Naive thymus-derived CD4-positive, alpha-beta T cell (primary cell): ENCODE data around the gene GNL2. TPM values are rescaled to one million over a fixed set of nuclear protein-coding genes. Genes with fewer than 3 reads are reported as not detected.

Experiments
- ATAC-seq: fragments of 150-1000 bp; cut with Tn5 transposase; 2 replicates; pipeline ENCODE4 v1.10.0; 2021; ENCODE audit warnings: mild to moderate bottlenecking, moderate library complexity
- CTCF ChIA-PET: fragments of 350-600 bp; sonication (Branson Sonifier 250); formaldehyde crosslinking; loops from one replicate; lab custom pipeline; 2021; ENCODE audit warnings: antibody characterized with exemption; lab: Charles Lee
- POLR2A ChIA-PET: fragments of 350-600 bp; sonication (Branson Sonifier 250); formaldehyde crosslinking; loops from one replicate; lab custom pipeline; 2021; ENCODE audit warnings: antibody characterized with exemption, inconsistent platforms; lab: Charles Lee
- DNase-seq, 9 donors: peaks; one replicate each; pipeline versions ENCODE4 v3.0.0 to v3.0.0-alpha.2; 2020 to 2022; ENCODE audit warnings: mixed read lengths in 1 of 9
- H3K27ac ChIP-seq: one replicate; pipeline ENCODE4 v1.7.0; 2013; ENCODE audit warnings: mild to moderate bottlenecking, low read depth, low read length, moderate library complexity
- H3K27me3 ChIP-seq, 2 donors: one replicate each; pipeline ENCODE4 v1.7.0; 2013; ENCODE audit warnings: low read length in 2 of 2, mild to moderate bottlenecking in 2 of 2, moderate library complexity in 2 of 2; ENCODE audit not compliant: control insufficient read depth in 2 of 2, insufficient read depth in 2 of 2
- H3K36me3 ChIP-seq, 3 experiments: 1 replicate in 2 of 3; 2 replicates in 1 of 3; pipeline ENCODE4 v1.7.0; 2013; ENCODE audit warnings: low read length in 3 of 3, mild to moderate bottlenecking in 3 of 3, moderate library complexity in 1 of 3; ENCODE audit not compliant: insufficient read depth in 3 of 3, control insufficient read depth in 2 of 3
- H3K4me1 ChIP-seq, 2 donors: one replicate each; pipeline ENCODE4 v1.7.0; 2013; ENCODE audit warnings: low read length in 2 of 2, mild to moderate bottlenecking in 2 of 2, moderate library complexity in 1 of 2; ENCODE audit not compliant: control insufficient read depth in 2 of 2, insufficient read depth in 2 of 2
- H3K4me3 ChIP-seq: 2 replicates; pipeline ENCODE4 v1.7.0; 2013; ENCODE audit warnings: mild to moderate bottlenecking, low read length
- H3K9me3 ChIP-seq, 3 experiments: 1 replicate in 2 of 3; 2 replicates in 1 of 3; pipeline ENCODE4 v1.7.0; 2013; ENCODE audit warnings: low read length in 3 of 3; ENCODE audit not compliant: control insufficient read depth in 2 of 3
- H3K27ac Mint-ChIP-seq, 9 donors: one replicate each; pipeline ENCODE4 v1.8.0; 2020 to 2022; ENCODE audit warnings: mixed read lengths in 9 of 9, mild to moderate bottlenecking in 8 of 9, moderate library complexity in 5 of 9, inconsistent platforms in 2 of 9
- H3K27me3 Mint-ChIP-seq, 5 donors: one replicate each; pipeline ENCODE4 v1.8.0; 2021 to 2022; ENCODE audit warnings: mixed read lengths in 5 of 5, mild to moderate bottlenecking in 1 of 5
- H3K36me3 Mint-ChIP-seq, 5 donors: one replicate each; pipeline ENCODE4 v1.8.0; 2020 to 2022; ENCODE audit warnings: mixed read lengths in 5 of 5, mild to moderate bottlenecking in 3 of 5, inconsistent platforms in 1 of 5
- H3K4me1 Mint-ChIP-seq, 7 donors: one replicate each; pipeline ENCODE4 v1.8.0; 2020 to 2022; ENCODE audit warnings: mixed read lengths in 7 of 7, mild to moderate bottlenecking in 3 of 7, inconsistent platforms in 1 of 7
- H3K4me3 Mint-ChIP-seq, 10 donors: one replicate each; pipeline ENCODE4 v1.8.0; 2020 to 2022; ENCODE audit warnings: mild to moderate bottlenecking in 10 of 10, mixed read lengths in 10 of 10, moderate library complexity in 6 of 10, inconsistent platforms in 2 of 10
- H3K9me3 Mint-ChIP-seq, 11 donors: one replicate each; pipeline ENCODE4 v1.8.0; 2020 to 2022; ENCODE audit warnings: mixed read lengths in 11 of 11, mild to moderate bottlenecking in 4 of 11, inconsistent platforms in 1 of 11, moderate library complexity in 1 of 11
- intact Hi-C, 2 donors: fragments of 100-400 bp; cut with micrococcal nuclease; formaldehyde crosslinking; loops; one replicate each; pipeline ENCODE4 v1.15.1; 2023
- polyA plus RNA-seq, 2 donors: library from polyadenylated mRNA; unstranded; fragments of 300-500 nt; fragmentation: Illumina TruSeq; gene quantifications; one replicate each; pipeline ENCODE4 v1.2.3, GENCODE V29; 2021
- total RNA-seq, 6 experiments: library from RNA in 5 of 6; stranded (reverse) in 5 of 6; gene quantifications; 1 replicate in 5 of 6; 2 replicates in 1 of 6; pipeline ENCODE4 v1.2.3 and lab custom pipeline; 2021 to 2026

The GNL2 gene
- total and polyA plus RNA-seq, 7 experiments from 2014 or later: 33.3 to 66.7 (median 56.0) TPM

- Histone ChIP-seq H3K4me3 (no peak overlapping the region), H3K27ac (no peak overlapping the region), H3K27me3 (no peaks in the 10 kb centered on the region), H3K4me1 (no peaks in the 10 kb centered on the region), H3K9me3 (no peaks in the 10 kb centered on the region), H3K36me3 (no peaks in the 10 kb centered on the region)
- DNase-seq (no peak), ATAC-seq (no peak)
- ChIA-PET POLR2A (no interaction called here), CTCF (no interaction called here)
- intact Hi-C loops: no loop called here
- Mint-ChIP-seq H3K4me1 (no peaks in the 10 kb centered on the region), H3K9me3 (no peaks in the 10 kb centered on the region), H3K4me3 (no peak overlapping the region), H3K36me3 (no peaks in the 10 kb centered on the region), H3K27me3 (peaks cover 9 to 29% (median 14%) of the 10 kb centered on the region in 5 donors), H3K27ac (no peak overlapping the region)
These were observed 16.4 kb upstream of the GNL2 start for GRCh38 chr1:37612186-37612585.

DNA sequence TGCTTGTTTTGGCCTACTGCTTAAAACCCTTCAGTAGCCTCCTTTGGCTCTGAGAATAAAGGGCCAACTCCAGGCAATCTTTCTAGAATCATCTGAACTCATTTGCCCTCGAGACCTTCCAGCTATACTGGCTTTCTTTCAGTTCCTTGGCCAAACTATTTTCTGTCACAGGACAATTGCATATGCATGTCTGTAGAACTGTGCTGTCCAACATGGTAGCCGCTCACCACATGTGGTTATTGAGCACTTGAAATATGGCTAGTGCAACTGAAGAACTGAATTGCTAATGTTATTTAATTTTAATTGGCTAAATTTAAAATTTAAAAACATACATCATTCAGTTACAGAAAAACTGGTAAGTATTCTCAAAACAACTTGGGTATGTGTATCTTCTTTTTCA lies 14.3 kb upstream of the GNL2 start:
- no peaks in the 10 kb centered on the region for H3K36me3 Mint-ChIP-seq
- H3K27ac ChIP-seq: no peak overlapping the region
- H3K27ac Mint-ChIP-seq: no peak overlapping the region
- DNase-seq: no peak
- intact Hi-C loops: no loop called here
- no peaks in the 10 kb centered on the region for H3K9me3 Mint-ChIP-seq
- no peaks in the 10 kb centered on the region for H3K4me1 Mint-ChIP-seq
- no peak for ATAC-seq
- H3K4me3 Mint-ChIP-seq: no peak overlapping the region
- H3K4me3 ChIP-seq: no peak overlapping the region
- ChIA-PET CTCF (no interaction called here), POLR2A (no interaction called here)
- no peaks in the 10 kb centered on the region for H3K9me3 ChIP-seq
- H3K36me3 ChIP-seq: no peaks in the 10 kb centered on the region
- H3K27me3 ChIP-seq: no peaks in the 10 kb centered on the region
- no peaks in the 10 kb centered on the region for H3K4me1 ChIP-seq
- H3K27me3 Mint-ChIP-seq: peaks cover 0 to 15% (median 1%) of the 10 kb centered on the region in 5 donors

GRCh38 chr1:37609002-37609401 lies 13.3 kb upstream of the GNL2 start:
- H3K4me1 ChIP-seq: no peaks in the 10 kb centered on the region
- no peak for ATAC-seq
- no peaks in the 10 kb centered on the region for H3K36me3 ChIP-seq
- Mint-ChIP-seq H3K9me3 (no peaks in the 10 kb centered on the region), H3K27me3 (peaks cover 0 to 10% (median 5%) of the 10 kb centered on the region in 5 donors), H3K4me3 (no peak overlapping the region), H3K4me1 (no peaks in the 10 kb centered on the region), H3K36me3 (no peaks in the 10 kb centered on the region), H3K27ac (no peak overlapping the region)
- H3K9me3 ChIP-seq: no peaks in the 10 kb centered on the region
- ChIA-PET POLR2A (no interaction called here), CTCF (interaction anchor here (0.7 kb wide), 1 partner anchor 1224 kb away, joined by 3 read pairs; no protein-coding TSS in a partner anchor)
- no peaks in the 10 kb centered on the region for H3K27me3 ChIP-seq
- intact Hi-C loops: no loop called here
- H3K4me3 ChIP-seq: no peak overlapping the region
- no peak for DNase-seq
- no peak overlapping the region for H3K27ac ChIP-seq

GRCh38 chr1:37606481-37607263 lies 10.9 kb upstream of the GNL2 start:
- H3K4me1 Mint-ChIP-seq: peaks cover 0 to 5% (median 0%) of the 10 kb centered on the region in 7 donors
- no peaks in the 10 kb centered on the region for H3K36me3 Mint-ChIP-seq
- ATAC-seq (no peak), DNase-seq (no peak)
- intact Hi-C loops: no loop called here
- H3K4me1 ChIP-seq: no peaks in the 10 kb centered on the region
- ChIA-PET POLR2A (no interaction called here), CTCF (interaction anchor here (0.6 to 2.8 kb wide), 3 partner anchors 52 to 1974 kb away, joined by 3 to 13 read pairs (median 3); no protein-coding TSS in a partner anchor)
- H3K27ac ChIP-seq: no peak overlapping the region
- no peaks in the 10 kb centered on the region for H3K9me3 ChIP-seq
- no peak overlapping the region for H3K4me3 ChIP-seq
- H3K9me3 Mint-ChIP-seq: no peaks in the 10 kb centered on the region
- no peaks in the 10 kb centered on the region for H3K27me3 ChIP-seq
- peaks cover 0 to 19% (median 0%) of the 10 kb centered on the region in 5 donors for H3K27me3 Mint-ChIP-seq
- no peaks in the 10 kb centered on the region for H3K36me3 ChIP-seq
- no peak overlapping the region for H3K27ac Mint-ChIP-seq
- H3K4me3 Mint-ChIP-seq: no peak overlapping the region

DNA sequence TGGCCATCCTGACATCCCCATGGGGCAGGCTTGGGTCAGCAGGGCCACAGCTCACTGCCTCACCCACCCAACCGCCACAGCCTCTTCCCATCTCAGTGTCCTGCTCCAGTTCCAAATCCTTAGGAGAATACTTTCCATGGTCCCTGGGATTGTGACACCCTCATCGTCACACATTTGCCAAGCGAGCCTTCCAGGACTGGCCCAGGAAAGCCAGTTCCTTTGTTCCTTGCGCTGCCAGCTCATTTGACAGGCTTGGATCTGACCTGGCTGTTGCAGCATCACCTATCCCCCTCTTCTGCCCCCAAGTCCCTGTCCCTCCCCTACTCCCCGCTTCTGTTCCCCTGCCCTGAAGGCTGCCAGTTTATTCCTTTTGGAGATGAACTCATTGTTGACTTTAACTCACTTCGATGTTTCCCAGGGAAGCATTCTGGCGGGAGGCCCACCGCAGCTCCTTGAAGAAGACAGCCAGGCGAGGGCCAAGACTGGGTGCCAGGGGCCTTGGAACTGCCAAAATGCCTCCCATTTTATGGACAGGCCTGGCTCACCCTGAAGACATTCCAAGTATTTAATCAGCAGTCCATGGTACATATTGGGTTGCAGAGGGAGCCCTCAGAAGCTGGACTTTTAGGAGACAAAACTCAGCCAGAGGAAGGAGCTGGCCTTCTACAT lies 10.2 kb upstream of the GNL2 start:
- Histone ChIP-seq H3K4me3 (no peak overlapping the region), H3K27ac (no peak overlapping the region), H3K36me3 (no peaks in the 10 kb centered on the region), H3K9me3 (no peaks in the 10 kb centered on the region), H3K27me3 (no peaks in the 10 kb centered on the region), H3K4me1 (no peaks in the 10 kb centered on the region)
- POLR2A ChIA-PET: no interaction called here
- H3K4me3 Mint-ChIP-seq: no peak overlapping the region
- ATAC-seq: no peak
- DNase-seq: no peak
- H3K4me1 Mint-ChIP-seq: peaks cover 0 to 5% (median 0%) of the 10 kb centered on the region in 7 donors
- peaks cover 0 to 21% (median 0%) of the 10 kb centered on the region in 5 donors for H3K27me3 Mint-ChIP-seq
- no peaks in the 10 kb centered on the region for H3K9me3 Mint-ChIP-seq
- no peak overlapping the region for H3K27ac Mint-ChIP-seq
- CTCF ChIA-PET: interaction anchor here (1.6 to 2.8 kb wide), 2 partner anchors 51 to 77 kb away, joined by 3 to 13 read pairs; no protein-coding TSS in a partner anchor
- intact Hi-C loops: no loop called here
- no peaks in the 10 kb centered on the region for H3K36me3 Mint-ChIP-seq

- Mint-ChIP-seq H3K36me3 (no peaks in the 10 kb centered on the region), H3K27me3 (peaks cover 0 to 26% (median 0%) of the 10 kb centered on the region in 5 donors), H3K4me1 (peaks cover 0 to 5% (median 0%) of the 10 kb centered on the region in 7 donors), H3K4me3 (no peak overlapping the region), H3K27ac (no peak overlapping the region), H3K9me3 (no peaks in the 10 kb centered on the region)
- no peak overlapping the region for H3K27ac ChIP-seq
- H3K4me3 ChIP-seq: no peak overlapping the region
- no peaks in the 10 kb centered on the region for H3K27me3 ChIP-seq
- H3K9me3 ChIP-seq: no peaks in the 10 kb centered on the region
- no peak for DNase-seq
- ChIA-PET CTCF (interaction anchor here (0.9 to 2.9 kb wide), 4 partner anchors 50 to 1273 kb away, joined by 3 to 25 read pairs (median 4); no protein-coding TSS in a partner anchor), POLR2A (no interaction called here)
- intact Hi-C loops: no loop called here
- H3K36me3 ChIP-seq: no peaks in the 10 kb centered on the region
- H3K4me1 ChIP-seq: no peaks in the 10 kb centered on the region
- ATAC-seq: no peak
These were observed 9.4 kb upstream of the GNL2 start for GRCh38 chr1:37605061-37605650.
